Activated T-helper 1 cell treated with Interleukin-2 at 50 U/mL for 16 hours (primary cell): ENCODE data around the gene SLC25A53.
A peak's percentile ranks its signal among the peaks of the same experiment; 100 is the strongest.

Experiments used
- DNase-seq: peaks from one replicate; pipeline ENCODE4 v3.0.0-alpha.2; 2020; ENCODE audit warnings: low read depth

The SLC25A53 gene

DNA sequence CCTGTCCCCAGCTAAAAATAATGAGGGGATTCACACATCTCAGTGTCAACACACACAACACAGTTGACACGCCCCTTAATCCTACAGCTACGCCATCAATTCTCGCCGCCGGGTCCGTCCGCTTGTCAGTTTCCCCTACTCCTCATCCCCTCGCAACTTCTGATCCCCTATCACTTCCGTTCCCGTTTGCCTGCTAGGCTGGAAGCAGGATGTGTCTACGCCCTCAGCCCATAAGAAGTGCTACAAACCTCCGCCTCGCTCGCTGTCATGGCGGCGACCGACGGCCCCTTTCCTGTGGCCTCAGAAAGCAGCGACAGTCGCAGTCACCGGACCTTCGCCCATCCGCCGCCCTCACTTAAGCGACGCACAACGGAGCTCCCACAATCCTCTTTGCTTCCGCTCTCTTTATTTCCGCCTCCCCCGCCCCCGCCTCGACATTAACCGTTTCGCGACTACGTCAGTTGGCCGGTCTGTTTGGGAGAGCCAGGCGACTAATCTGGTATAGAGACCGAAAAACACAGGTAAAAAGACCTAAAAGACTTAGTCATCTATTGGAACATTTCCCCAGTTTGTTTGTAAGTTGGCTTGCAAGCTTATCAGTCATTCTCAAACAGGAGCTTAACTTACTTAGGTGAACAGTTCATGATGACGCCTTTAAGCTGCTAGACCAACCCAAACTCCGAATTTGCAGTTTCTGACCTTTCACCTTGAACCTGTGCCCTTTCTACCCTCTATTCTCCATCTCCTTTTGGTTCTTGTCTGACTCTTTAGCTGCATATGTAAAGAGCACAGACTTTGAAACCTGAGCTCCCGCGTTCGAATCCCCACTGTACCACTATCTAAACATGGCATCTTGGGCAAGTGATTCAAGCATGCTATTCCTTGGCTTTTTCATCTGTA lies at the start of gene SLC25A53:
Gene SLC25A53, minus strand, starts transcription at position 380 of the 900 bp plus-strand sequence. CDS start 51,752 bp downstream, outside the sequence.
- peak; percentile 49 for DNase-seq

DNA sequence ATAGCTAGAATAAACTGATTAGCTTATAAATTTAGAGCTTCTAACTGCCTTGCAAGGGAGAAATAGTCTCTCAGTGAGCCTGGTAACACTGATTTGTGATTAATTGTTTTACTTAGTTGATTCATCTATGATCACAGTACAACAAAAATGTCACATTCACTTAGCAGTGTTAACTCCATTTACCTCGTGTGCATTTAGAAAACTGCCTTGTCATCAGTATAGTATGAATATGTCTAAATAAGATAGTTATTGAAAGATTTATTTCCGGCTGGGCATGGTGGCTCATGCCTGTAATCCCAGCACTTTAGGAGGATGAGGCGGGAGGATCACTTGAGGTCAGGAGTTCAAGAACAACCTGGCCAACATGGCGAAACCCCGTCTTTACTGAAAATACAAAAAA lies 48.7 kb upstream of the SLC25A53 start:
- DNase-seq: no peak

GRCh38 chrX:104195489-104196084 lies 38.8 kb upstream of the SLC25A53 start:
- DNase-seq: no peak

- DNase-seq: no peak
Measured at GRCh38 chrX:104195013-104195412, 38.2 kb upstream of the SLC25A53 start.

DNA sequence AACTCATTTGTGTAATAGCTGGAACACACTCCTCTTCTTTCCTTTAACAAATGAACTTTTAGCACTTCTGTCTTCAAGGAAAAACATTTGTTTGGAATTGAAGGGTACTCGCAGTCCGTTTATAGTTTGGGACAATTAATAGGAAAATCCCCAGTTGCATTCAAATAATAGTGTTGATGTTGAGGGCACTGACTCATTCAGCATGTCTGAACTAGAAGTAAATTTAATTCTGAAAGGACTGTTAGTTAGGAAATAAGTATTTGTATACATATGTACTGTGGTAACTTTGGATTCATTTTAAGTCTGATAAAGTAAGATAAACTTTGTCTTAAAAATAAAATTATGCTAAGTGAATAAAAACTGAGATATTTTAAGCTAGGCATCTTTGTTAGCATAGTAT lies 36.7 kb upstream of the SLC25A53 start:
- DNase-seq: no peak

- DNase-seq: no peak
Measured at GRCh38 chrX:104189837-104190236, 33.0 kb upstream of the SLC25A53 start.

DNA sequence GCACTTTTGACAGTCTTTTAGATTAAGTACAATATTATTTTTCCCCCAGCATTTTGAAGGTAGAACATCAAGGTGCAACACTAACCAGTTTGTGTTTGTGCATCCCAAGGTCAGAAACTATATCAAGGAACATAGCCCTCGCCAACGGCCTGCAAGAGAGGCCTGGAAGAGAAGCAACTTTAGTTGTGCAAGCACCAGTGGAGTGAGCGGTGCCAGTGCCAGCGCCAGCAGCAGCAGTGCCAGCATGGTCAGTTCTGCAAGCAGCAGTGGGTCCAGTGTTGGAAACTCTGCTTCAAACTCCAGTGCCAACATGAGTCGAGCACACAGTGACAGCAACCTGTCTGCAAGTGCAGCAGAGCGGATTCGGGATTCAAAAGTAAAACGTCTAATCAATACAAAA lies 31.1 kb upstream of the SLC25A53 start:
- DNase-seq: no peak

DNA sequence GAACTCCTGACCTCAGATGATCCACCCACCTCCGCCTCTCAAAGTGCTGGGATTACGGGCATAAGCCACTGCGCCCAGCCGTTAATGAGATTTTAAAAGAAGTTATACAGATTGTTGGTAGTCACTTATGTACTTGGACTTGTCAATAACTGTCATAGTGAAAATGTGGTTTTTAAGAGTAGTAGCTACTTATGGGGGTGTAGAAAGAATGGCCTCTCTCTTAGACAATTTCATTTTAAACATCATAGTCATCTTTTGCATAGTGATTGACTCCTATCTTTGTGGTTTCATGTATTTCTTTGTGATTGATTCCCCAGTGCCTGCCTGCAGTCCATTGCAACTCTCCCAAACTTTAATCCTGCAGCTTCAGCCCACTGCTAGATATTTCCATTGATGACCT lies 26.9 kb upstream of the SLC25A53 start:
- DNase-seq: no peak

- DNase-seq: no peak
Measured at GRCh38 chrX:104173841-104174240, 17.0 kb upstream of the SLC25A53 start.

GRCh38 chrX:104172788-104173187 lies 16.0 kb upstream of the SLC25A53 start:
- no peak for DNase-seq

GRCh38 chrX:104172121-104172520 lies 15.3 kb upstream of the SLC25A53 start:
- no peak for DNase-seq

GRCh38 chrX:104168127-104168526 lies 11.3 kb upstream of the SLC25A53 start:
- DNase-seq: no peak

DNA sequence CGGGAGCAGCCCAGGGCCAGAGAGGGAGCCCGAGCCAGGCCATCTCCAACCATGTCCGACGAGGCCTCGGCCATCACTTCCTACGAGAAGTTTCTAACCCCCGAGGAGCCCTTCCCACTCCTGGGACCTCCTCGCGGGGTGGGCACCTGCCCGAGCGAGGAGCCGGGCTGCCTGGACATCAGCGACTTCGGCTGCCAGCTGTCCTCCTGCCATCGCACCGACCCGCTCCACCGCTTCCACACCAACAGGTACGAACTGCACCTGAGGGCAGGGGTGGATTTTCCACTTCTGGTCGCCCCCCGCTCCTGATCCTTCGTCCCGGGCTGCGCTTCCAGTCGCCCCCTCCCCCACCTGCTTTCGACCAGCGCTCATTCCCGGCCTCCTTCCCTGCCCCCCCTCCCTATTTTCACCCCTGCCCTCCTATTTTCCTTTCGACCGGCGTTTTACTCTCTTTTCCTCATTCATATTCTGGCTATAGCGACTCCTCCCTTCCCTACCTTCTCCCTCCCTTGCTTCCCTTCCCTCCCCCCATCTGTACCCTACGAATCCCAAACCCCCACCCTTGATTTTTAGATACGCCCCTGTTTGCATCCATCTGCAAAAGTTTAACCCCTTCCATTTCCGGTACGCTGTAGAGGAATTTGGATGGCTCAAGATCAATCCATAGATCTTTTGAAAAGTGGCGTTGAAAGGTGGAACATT lies 10.1 kb upstream of the SLC25A53 start:
- DNase-seq: no peak

- peak; percentile 76 for DNase-seq
Measured at GRCh38 chrX:104165894-104166734, 9.3 kb upstream of the SLC25A53 start, which contains the start of gene FAM199X. Gene FAM199X, plus strand, starts transcription at chrX:104166453. Its CDS starts 333 bp downstream, at chrX:104166786.

DNA sequence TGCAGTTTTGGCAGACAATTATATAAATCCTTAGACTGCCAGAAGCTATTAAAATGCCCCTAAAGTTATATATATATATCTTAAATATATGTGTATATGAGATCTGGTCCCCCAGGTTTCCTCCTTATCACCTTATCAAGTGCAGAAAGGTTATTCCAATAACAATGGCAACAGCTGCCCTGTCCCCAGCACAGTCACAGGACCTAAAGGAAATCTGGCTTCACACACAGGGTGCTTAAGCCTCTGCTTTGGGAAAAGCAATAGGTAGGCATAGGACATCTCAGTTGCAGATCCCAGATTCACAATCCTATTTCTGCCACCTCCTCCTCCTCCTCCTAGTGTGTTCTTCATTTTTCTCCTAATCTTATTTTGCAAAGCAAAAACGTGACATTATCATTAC lies 5.8 kb downstream of the SLC25A53 start:
- no peak for DNase-seq

DNA sequence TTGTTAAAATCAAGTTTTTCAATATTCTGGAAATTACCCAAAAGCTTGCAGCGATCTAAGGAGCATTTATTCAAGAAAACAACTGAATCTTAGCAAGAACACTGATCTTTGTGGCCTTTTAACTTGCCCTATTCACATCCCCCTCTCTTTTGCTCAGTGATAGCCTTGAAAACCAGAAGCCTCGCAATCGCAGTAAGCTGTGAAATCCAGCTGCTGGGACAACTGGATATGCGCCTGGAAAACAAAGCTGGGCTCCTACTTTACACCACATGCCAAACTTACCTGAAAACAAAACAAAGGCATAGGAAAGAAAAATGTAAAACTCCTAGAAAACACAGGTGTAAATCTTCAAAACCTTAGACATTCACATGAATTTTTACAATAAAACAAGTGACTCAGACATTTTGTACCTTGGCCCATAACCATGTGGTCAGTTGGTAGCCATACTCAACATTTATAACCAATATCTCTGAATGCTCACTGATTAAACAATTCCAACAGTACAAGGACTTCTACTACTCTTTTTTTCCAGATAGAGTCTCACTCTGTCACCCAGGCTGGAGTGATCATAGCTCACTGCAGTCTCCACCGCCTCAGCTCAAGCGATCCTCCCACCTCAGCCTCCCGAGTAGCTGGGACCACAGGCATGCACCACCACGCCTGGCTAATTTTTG lies 15.6 kb downstream of the SLC25A53 start:
- DNase-seq: no peak

GRCh38 chrX:104137496-104137895 lies 19.3 kb downstream of the SLC25A53 start:
- DNase-seq: no peak

GRCh38 chrX:104136241-104137019 lies 20.4 kb downstream of the SLC25A53 start:
- peak; percentile 18 for DNase-seq

- DNase-seq: no peak
Measured at GRCh38 chrX:104135677-104136076, 21.1 kb downstream of the SLC25A53 start.

DNA sequence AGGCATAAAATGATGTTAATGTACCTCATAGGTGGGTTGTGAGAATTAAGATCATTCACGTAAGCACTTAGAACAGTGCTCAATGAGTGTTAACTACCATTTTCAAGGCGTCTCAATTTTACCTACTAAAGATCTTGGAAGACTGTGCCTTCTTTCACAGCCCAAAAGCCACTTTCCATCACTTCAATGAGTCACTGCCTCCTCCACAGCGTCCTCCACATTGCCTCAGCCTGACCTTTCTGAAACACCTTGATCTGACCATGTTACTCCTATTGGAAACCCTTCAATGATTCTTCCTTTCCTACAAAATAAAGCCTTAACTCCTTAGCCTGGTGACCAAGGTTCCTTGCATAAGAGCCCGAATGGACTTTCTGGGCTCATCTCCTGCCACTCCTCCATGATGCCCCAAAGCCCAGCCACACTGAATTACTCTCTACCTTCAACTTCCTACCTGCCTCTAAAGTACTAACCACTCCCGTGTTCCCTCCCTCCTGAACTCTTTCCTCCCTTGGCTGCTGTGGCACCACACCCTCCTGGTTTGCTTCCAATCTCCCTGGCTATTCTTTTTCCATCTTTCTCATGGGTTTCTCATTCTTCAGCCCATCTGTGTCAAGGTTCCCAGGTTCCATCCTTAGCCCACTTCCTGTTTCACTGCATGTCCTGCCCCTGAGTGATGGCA lies 22.1 kb downstream of the SLC25A53 start:
- DNase-seq: no peak
